Astrocyte (in vitro differentiated cells and primary cell): ENCODE results near the gene VEZT. TPM values are rescaled to one million over a fixed set of nuclear protein-coding genes. Genes with fewer than 3 reads are reported as not detected.
A peak's percentile ranks its signal among the peaks of the same experiment; 100 is the strongest.

Source experiments
- DNase-seq: peaks from one replicate; pipeline ENCODE4 v3.0.0-alpha.2; 2010; ENCODE audit warnings: low read depth
- FAIRE-seq: peaks from 2 replicates; lab custom pipeline; 2011; peaks lifted over from hg19 to GRCh38; lab: Jason Lieb, UNC
- H2AFZ ChIP-seq: 2 replicates; pipeline ENCODE4 v1.6.0; 2012; ENCODE audit warnings: low read depth, low read length, inconsistent platforms
- H3K27ac ChIP-seq: 2 replicates; pipeline ENCODE4 v1.5.1; 2011; ENCODE audit warnings: low read depth, low read length, inconsistent platforms
- H3K27me3 ChIP-seq: 2 replicates; pipeline ENCODE4 v1.6.0; 2011; ENCODE audit warnings: low read length, inconsistent platforms; ENCODE audit not compliant: insufficient read depth
- H3K36me3 ChIP-seq: 2 replicates; pipeline ENCODE4 v1.5.1; 2011; ENCODE audit warnings: low read length, inconsistent platforms; ENCODE audit not compliant: insufficient read depth
- H3K4me1 ChIP-seq: 2 replicates; pipeline ENCODE4 v1.5.1; 2011; ENCODE audit warnings: low read length, inconsistent platforms; ENCODE audit not compliant: insufficient read depth
- H3K4me2 ChIP-seq: 2 replicates; pipeline ENCODE4 v1.6.0; 2012; ENCODE audit warnings: low read length, inconsistent platforms
- H3K4me3 ChIP-seq: 2 replicates; pipeline ENCODE4 v1.5.1; 2011; ENCODE audit warnings: low read depth, mild to moderate bottlenecking, low read length, inconsistent platforms; ENCODE audit not compliant: insufficient read depth
- H3K79me2 ChIP-seq: 2 replicates; pipeline ENCODE4 v1.6.0; 2012; ENCODE audit warnings: mild to moderate bottlenecking, low read length, inconsistent platforms; ENCODE audit not compliant: insufficient read depth
- H3K9ac ChIP-seq: 2 replicates; pipeline ENCODE4 v1.6.0; 2012; ENCODE audit warnings: mild to moderate bottlenecking, low read length, inconsistent platforms
- H3K9me3 ChIP-seq: 2 replicates; pipeline ENCODE4 v1.5.1; 2012; ENCODE audit warnings: low read depth, mild to moderate bottlenecking, low read length, inconsistent platforms; ENCODE audit not compliant: insufficient read depth
- H4K20me1 ChIP-seq: 2 replicates; pipeline ENCODE4 v1.6.0; 2012; ENCODE audit warnings: low read length, inconsistent platforms; ENCODE audit not compliant: insufficient read depth
- H3K27ac Mint-ChIP-seq: one replicate; pipeline ENCODE4 v1.8.0; 2021; ENCODE audit warnings: mild to moderate bottlenecking, mixed read lengths; ENCODE audit not compliant: unreplicated experiment
- H3K27me3 Mint-ChIP-seq: one replicate; pipeline ENCODE4 v1.8.0; 2021; ENCODE audit warnings: low read depth, mixed read lengths; ENCODE audit not compliant: unreplicated experiment
- H3K36me3 Mint-ChIP-seq: one replicate; pipeline ENCODE4 v1.8.0; 2021; ENCODE audit warnings: low read depth, mixed read lengths; ENCODE audit not compliant: unreplicated experiment
- H3K4me1 Mint-ChIP-seq: one replicate; pipeline ENCODE4 v1.8.0; 2021; ENCODE audit warnings: low read depth, mixed read lengths; ENCODE audit not compliant: unreplicated experiment
- H3K4me3 Mint-ChIP-seq: one replicate; pipeline ENCODE4 v1.8.0; 2021; ENCODE audit warnings: mild to moderate bottlenecking, moderate library complexity, mixed read lengths; ENCODE audit not compliant: unreplicated experiment
- H3K9me3 Mint-ChIP-seq: one replicate; pipeline ENCODE4 v1.8.0; 2021; ENCODE audit warnings: mild to moderate bottlenecking, mixed read lengths; ENCODE audit not compliant: unreplicated experiment
- CTCF ChIP-seq: IDR thresholded peaks from 2 replicates; pipeline ENCODE4 v1.5.1; 2011; ENCODE audit warnings: low read depth, mild to moderate bottlenecking, inconsistent platforms, low read length, moderate library complexity; ENCODE audit not compliant: insufficient read depth
- EZH2 ChIP-seq: IDR thresholded peaks from 2 replicates; pipeline ENCODE4 v1.6.1; 2012; ENCODE audit warnings: mild to moderate bottlenecking, low read length, inconsistent platforms; ENCODE audit not compliant: insufficient read depth
- total RNA-seq: library from RNA; stranded (reverse); gene quantifications from 2 replicates; pipeline ENCODE4 v1.2.1, GENCODE V29; 2021

VEZT gene
- total RNA-seq, 1 donor from 2014 or later = 106 TPM

GRCh38 chr12:95177201-95177768 lies 40.3 kb upstream of the VEZT start:
- no peak overlapping the region for H3K9ac ChIP-seq
- DNase-seq (peak; percentile 44), FAIRE-seq (no peak)
- no peak for TF ChIP-seq EZH2
- no peak for TF ChIP-seq CTCF
- Mint-ChIP-seq H3K27ac (peak overlapping the region; percentile 87), H3K36me3 (peaks cover 5% of the 10 kb centered on the region), H3K27me3 (no peaks in the 10 kb centered on the region), H3K9me3 (no peaks in the 10 kb centered on the region), H3K4me3 (peak overlapping the region; percentile 75), H3K4me1 (peaks cover 36% of the 10 kb centered on the region)
- H3K9me3 ChIP-seq = no peaks in the 10 kb centered on the region
- no peaks in the 10 kb centered on the region for H3K36me3 ChIP-seq
- peaks cover 7% of the 10 kb centered on the region for H3K79me2 ChIP-seq
- no peak overlapping the region for H3K4me3 ChIP-seq
- no peaks in the 10 kb centered on the region for H3K27me3 ChIP-seq
- no peak overlapping the region for H2AFZ ChIP-seq
- no peak overlapping the region for H3K27ac ChIP-seq
- H3K4me1 ChIP-seq = peaks cover 15% of the 10 kb centered on the region
- no peak overlapping the region for H3K4me2 ChIP-seq
- H4K20me1 ChIP-seq = no peaks in the 10 kb centered on the region

- no peaks in the 10 kb centered on the region for H3K27me3 Mint-ChIP-seq
- Histone ChIP-seq H3K4me3 (no peak overlapping the region), H3K79me2 (peaks cover 7% of the 10 kb centered on the region), H3K27me3 (no peaks in the 10 kb centered on the region), H2AFZ (no peak overlapping the region), H3K36me3 (no peaks in the 10 kb centered on the region), H3K9ac (no peak overlapping the region), H4K20me1 (no peaks in the 10 kb centered on the region), H3K27ac (no peak overlapping the region), H3K4me1 (peaks cover 19% of the 10 kb centered on the region), H3K9me3 (no peaks in the 10 kb centered on the region), H3K4me2 (no peak overlapping the region)
- peaks cover 8% of the 10 kb centered on the region for H3K36me3 Mint-ChIP-seq
- H3K4me3 Mint-ChIP-seq = no peak overlapping the region
- DNase-seq = no peak
- no peak for FAIRE-seq
- no peak for TF ChIP-seq EZH2
- no peak for TF ChIP-seq CTCF
- H3K27ac Mint-ChIP-seq = no peak overlapping the region
- no peaks in the 10 kb centered on the region for H3K9me3 Mint-ChIP-seq
- peaks cover 35% of the 10 kb centered on the region for H3K4me1 Mint-ChIP-seq
These were observed 39.5 kb upstream of the VEZT start for GRCh38 chr12:95178136-95178535.

- H3K4me2 ChIP-seq = no peak overlapping the region
- H3K79me2 ChIP-seq = peaks cover 7% of the 10 kb centered on the region
- peaks cover 9% of the 10 kb centered on the region for H3K36me3 Mint-ChIP-seq
- no peak overlapping the region for H3K4me3 ChIP-seq
- peaks cover 14% of the 10 kb centered on the region for H3K4me1 ChIP-seq
- peak; percentile 29 for DNase-seq
- no peak overlapping the region for H3K27ac ChIP-seq
- H3K36me3 ChIP-seq = no peaks in the 10 kb centered on the region
- H3K27me3 Mint-ChIP-seq = no peaks in the 10 kb centered on the region
- H4K20me1 ChIP-seq = no peaks in the 10 kb centered on the region
- H3K27ac Mint-ChIP-seq = no peak overlapping the region
- H3K27me3 ChIP-seq = no peaks in the 10 kb centered on the region
- H3K4me1 Mint-ChIP-seq = peaks cover 29% of the 10 kb centered on the region
- H3K4me3 Mint-ChIP-seq = no peak overlapping the region
- H3K9me3 Mint-ChIP-seq = no peaks in the 10 kb centered on the region
- H2AFZ ChIP-seq = no peak overlapping the region
- FAIRE-seq = no peak
- TF ChIP-seq EZH2 = no peak
- TF ChIP-seq CTCF = no peak
- H3K9ac ChIP-seq = no peak overlapping the region
- no peaks in the 10 kb centered on the region for H3K9me3 ChIP-seq
These were observed 38.6 kb upstream of the VEZT start for GRCh38 chr12:95179011-95179410.
